GM18499 (cell line): ENCODE measurements around the gene IFIT3.

Experiments used
- ATAC-seq: cut with Tn5 transposase; IDR thresholded peaks from one replicate; pipeline ENCODE4 v1.9.1; 2021; ENCODE audit warnings: moderate number of reproducible peaks; ENCODE audit not compliant: insufficient read depth, unreplicated experiment

IFIT3 gene

DNA sequence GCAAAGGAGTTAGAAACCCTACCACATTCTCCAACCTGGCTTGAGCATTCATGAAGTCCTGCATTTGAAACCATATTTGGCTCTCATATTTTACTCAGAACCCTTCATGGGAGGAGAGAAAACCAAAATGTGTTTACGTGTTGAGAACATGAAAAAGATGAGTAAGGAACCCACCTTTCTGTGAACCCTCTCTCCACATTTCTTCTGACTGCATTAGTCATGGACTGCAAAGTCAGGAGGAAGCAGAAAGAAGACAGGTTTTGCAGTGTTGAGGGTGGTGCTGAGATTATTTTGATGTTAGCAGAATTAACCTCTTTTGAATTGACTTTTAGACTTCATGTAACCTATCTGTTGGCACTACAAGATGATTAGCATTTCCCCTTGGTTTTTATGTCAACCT, 55.0 kb downstream of the IFIT3 start:
- ATAC-seq, result no peak

DNA sequence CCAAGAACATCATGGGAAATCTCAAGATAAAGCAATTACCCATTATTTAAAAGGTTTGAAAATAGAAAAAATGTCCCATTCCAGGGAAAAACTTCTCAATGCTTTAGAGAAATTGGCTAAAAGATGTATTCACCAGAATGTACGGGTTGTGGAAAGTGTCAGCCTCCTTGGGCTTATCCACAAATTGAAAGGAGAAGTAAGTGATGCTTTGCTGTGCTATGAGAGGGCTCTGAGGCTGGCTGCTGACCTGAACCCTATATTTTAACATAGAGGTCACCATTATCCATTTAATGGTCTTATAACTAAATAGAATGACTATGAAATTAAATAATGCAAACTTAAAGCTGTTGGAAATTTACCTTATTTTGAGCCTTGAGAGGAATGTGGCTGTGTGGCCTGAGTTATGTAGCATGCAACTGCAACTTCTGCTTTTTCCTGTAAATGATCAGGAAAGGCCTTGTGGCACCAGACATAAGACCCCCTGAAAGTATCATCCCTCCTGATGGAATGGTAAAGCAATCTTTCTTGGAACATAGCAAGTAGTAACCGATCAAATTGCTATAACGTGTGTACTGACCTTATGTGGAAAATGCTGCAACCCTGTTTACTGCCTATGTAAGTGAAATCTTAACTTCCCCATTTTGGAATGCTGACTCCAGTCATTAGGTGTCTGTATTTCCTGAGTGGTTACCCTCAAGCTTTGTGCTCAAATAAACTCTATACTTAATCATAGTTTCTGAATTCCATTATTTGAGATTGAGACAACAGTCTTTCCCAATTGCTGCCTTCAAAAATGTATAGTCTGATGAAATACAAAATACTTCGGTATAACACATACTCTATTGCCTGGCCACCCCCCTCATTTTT, 56.9 kb downstream of the IFIT3 start:
- no peak for ATAC-seq

DNA sequence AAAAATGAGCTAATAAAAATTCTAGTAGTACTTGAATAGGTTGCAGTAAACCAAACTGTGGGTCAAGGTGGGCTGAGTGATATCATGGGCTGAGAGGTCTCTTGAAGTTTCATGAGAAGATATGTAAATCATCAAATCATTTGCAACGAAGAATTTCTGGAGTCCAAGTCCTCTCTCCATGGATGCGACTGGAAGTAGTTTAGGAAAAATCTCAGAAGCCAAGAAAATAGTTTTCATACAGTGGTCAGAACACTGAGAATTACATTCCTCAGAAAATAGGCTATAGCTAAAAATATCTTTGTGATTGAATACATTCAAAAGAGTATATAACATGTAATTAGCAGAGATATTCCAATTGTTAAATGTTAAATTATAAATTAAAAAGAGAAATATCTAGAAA, 61.0 kb downstream of the IFIT3 start:
- ATAC-seq, result no peak

DNA sequence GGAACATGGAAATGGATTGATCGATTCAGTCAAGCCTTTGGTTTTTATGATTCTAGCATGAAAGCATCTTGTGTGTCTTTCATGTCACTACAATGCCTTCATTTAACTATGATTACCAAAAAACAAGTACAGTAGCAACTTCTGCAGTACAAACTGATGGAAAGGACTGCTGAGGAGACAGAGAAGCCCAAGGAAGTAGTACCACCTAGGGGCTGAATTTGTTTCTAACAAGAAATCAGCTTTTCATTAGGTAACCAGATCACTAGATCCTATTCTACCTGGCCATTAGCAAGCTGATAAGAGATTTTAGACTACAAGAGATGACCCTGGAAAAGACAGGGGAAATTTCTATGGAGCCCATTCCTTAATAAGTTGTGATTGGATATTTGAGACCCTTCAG, 61.5 kb downstream of the IFIT3 start:
- ATAC-seq, result no peak
